A172 (cell line): ENCODE measurements around the gene RSU1. TPM values are rescaled to one million over a fixed set of nuclear protein-coding genes. Genes with fewer than 3 reads are reported as not detected.

ENCODE experiments used
- DNase-seq: peaks from one replicate; pipeline ENCODE4 v3.0.0-alpha.2; 2015; ENCODE audit warnings: low spot score
- total RNA-seq: library from RNA; depleted of rRNA; stranded (reverse); fragments of >200 nt; shearing (Covaris generic); gene quantifications from 2 replicates; pipeline ENCODE4 v1.2.3, GENCODE V29; 2014

RSU1 gene
- total RNA-seq, 1 experiment from 2014 or later, result 75.5 TPM

- DNase-seq, result no peak
Measured at GRCh38 chr10:16674147-16674703, 143.0 kb downstream of the RSU1 start.

DNA sequence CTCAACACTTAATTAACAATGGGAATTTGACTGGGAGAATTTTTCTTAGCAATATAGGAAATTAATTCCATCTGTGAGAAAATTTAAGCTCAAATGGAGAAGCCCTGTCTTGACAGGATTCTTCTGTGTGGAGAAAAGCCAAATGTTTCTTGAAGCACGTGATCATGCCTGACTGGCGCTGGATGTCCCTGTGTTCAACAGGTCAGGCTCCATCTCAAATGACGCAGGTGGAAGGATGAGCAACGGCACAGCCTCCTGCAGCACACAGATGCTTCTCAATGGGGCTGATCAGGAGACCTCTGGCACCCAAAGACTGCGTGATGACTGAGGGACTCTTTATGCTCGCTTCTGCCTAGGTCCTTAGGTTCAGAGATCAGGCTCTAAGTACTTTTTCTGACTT, 143.8 kb downstream of the RSU1 start:
- no peak for DNase-seq

- DNase-seq, result no peak
Measured at GRCh38 chr10:16663444-16663843, 153.8 kb downstream of the RSU1 start.

DNA sequence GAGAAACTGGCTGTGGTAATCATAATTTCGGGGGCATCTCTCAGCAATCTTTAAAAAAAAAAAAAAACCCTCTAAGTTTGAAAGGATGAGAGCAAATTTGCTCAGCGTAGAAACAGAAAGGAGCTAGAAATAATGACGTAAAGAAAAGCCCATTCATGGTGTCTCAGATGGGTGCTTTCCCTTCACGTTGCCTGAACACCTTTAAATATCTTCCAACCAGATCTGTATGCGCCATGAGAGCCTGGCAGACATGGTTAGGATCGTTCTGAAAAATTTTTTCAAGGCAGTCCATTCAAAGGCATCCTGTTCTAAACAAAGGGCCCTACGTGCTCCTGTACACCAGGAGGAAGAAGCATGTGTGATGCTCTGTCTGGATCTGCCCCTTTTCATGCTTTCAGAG, 154.3 kb downstream of the RSU1 start:
- no peak for DNase-seq

DNA sequence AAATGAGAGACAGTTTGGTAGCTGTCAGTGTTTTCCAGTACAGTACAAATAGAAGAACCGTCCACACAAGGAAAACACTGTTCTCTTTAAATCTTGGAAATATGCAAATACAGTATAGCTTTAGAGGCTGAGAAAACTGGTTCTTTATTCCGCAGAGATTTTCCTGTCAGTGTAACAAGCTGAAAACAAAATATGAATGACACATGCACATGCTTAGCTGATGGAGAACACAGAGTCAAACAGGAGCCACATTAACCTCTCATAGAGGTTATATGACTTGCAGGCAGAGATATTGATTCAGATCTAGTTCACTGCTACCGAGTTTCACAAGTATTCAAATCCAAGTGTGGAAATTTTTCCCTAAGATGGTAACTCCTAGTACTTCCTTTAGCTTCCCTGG, 160.3 kb downstream of the RSU1 start:
- no peak for DNase-seq

GRCh38 chr10:16653224-16653623, 164.0 kb downstream of the RSU1 start:
- no peak for DNase-seq

DNA sequence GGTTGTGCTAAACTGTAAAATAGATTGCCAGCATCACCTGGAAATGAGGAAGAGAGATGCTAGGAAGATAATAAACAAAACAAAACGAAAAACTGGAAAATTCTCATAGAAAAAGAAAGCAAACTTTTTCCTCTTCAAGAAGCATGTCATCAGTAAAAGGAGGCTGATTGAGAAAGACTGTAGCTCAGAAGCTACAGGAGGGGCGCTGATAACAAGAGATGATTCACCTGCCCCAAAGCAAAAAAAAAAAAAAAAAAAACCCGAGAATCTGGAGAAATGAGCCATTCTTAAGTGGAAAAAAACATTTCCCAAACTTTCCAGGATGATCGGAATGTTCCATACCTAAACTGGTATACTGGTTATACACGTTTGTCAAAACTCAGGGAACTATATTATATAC, 165.1 kb downstream of the RSU1 start:
- DNase-seq, result peak; percentile 26

DNA sequence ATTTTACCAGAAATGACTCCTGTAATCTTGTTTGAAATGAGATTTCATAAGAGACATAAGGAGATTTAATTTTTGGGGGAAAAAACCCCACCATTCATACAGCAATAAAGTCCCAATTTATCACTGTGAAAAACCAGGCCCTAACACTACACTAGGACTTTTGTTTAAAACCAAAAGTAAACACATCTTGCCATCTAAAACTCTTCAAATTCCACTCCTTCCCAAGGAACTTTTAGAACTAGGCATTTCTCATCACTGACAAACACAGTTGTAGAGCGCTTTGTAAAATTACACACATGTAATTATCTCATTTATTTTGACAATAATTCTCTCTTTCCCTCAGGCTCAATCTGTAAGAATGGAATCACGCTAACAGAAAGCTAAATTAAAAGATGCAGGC, 167.5 kb downstream of the RSU1 start:
- DNase-seq, result no peak

- no peak for DNase-seq
Measured at GRCh38 chr10:16648366-16648765, 168.9 kb downstream of the RSU1 start.

- no peak for DNase-seq
Measured at GRCh38 chr10:16646181-16647059, 170.8 kb downstream of the RSU1 start.

GRCh38 chr10:16644146-16644545, 173.1 kb downstream of the RSU1 start:
- peak; percentile 63 for DNase-seq

GRCh38 chr10:16643502-16643901, 173.7 kb downstream of the RSU1 start:
- DNase-seq, result no peak

- no peak for DNase-seq
Measured at GRCh38 chr10:16640153-16640552, 177.1 kb downstream of the RSU1 start.

GRCh38 chr10:16639471-16639870, 177.8 kb downstream of the RSU1 start:
- DNase-seq, result no peak

DNA sequence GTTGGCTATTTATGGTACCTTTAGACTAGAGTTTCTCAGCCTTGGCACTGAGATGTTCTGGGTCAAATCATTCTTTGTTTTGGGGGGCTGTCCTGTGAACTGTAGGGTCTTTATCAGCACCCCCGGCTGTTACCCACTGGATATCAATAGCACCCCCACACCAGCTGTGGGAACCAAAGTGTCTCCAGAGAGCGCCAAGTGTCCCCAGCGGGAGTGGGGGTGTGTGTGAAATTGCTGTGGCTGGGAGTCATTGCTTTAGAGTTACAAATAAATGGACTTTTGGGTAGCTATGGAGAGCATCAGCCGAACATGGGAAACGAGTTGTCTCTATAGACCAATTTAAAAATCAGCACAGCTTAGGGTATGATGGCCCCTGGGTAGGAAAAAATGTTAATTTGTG, 184.2 kb downstream of the RSU1 start:
- DNase-seq, result no peak

DNA sequence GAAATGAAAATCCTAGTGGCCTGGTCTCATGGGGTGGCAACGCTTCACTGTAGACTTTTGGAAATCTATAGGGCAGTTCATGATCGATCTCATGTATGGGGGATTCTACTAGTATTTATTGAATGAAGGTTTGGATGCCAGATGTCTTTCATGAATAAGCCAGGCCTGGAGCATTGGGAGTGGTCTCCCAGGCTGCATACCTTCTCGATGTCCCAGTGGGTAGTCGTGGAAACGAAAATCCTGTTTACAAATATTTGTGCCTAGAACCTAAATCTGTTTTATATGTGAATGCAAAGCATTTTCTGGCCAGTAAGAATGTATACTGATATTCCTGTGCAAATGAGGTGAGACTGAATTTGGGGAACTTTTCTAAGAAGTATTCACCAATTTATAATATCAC, 190.5 kb downstream of the RSU1 start:
- no peak for DNase-seq

DNA sequence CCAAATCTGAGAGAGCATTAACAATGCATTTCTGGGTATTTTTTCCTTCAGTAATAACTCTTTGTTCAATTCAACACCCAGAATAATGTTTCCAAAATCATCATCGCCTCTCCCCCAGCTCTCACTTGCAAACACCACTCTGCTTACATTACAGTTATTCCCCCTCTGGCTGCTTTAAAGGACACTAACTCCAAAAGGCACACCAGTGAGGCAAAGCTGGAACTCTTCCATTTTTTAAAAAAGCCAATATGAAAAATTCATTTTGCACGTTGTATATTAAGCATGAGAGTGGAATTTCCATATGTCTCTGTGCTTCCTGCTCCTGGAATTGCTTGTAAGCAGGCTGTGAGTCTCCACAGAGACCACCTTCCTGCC, 204.3 kb downstream of the RSU1 start:
- no peak for DNase-seq

- DNase-seq, result peak; percentile 46
Measured at GRCh38 chr10:16612115-16612980, 204.9 kb downstream of the RSU1 start.

- DNase-seq, result no peak
Measured at GRCh38 chr10:16611037-16611436, 206.2 kb downstream of the RSU1 start.

DNA sequence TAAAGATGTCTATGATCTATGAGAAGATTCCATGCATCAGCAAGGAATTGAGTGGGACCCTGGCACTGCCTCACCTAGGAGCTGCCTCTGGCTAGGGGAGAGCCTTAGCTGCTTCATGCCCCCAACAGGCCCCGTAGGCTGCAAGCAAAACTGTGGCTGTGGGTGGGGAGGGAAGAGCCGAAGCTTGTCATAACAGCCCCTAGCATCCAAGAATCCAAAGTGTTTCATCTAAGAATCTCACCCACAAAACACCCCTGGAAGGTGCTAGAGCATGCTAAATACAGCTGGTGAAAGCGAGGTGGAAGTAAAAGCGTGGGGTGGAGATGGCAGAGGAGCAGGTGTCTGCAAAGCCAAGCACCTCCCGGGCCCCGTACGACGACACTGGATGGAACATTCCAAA, 208.0 kb downstream of the RSU1 start:
- DNase-seq, result no peak

GRCh38 chr10:16606923-16607322, 210.3 kb downstream of the RSU1 start:
- DNase-seq, result no peak

GRCh38 chr10:16606421-16606820, 210.8 kb downstream of the RSU1 start:
- DNase-seq, result no peak

- DNase-seq, result no peak
Measured at GRCh38 chr10:16603308-16603707, 213.9 kb downstream of the RSU1 start.
